Activated T-helper 2 cell treated with anti-CD3 and anti-CD28 coated beads, Interferon-gamma antibody, Interleukin-2, Interleukin-4, amounts not matched to agents 10 μg/mL and 5 μg/mL and 100 μg/mL, durations not matched to agents 14 hours and 24 hours and 36 hours (primary cell): ENCODE data around the gene BRME1. TPM values are rescaled to one million over a fixed set of nuclear protein-coding genes. Genes with fewer than 3 reads are reported as not detected.

ENCODE experiments used
- DNase-seq: peaks from one replicate; pipeline ENCODE4 v3.0.0; 2021; ENCODE audit warnings: low spot score
- H3K27ac Mint-ChIP-seq: one replicate; pipeline ENCODE4 v1.8.0; 2021; ENCODE audit warnings: mixed read lengths
- H3K27me3 Mint-ChIP-seq: one replicate; pipeline ENCODE4 v1.8.0; 2021; ENCODE audit warnings: low read depth, mixed read lengths
- H3K36me3 Mint-ChIP-seq: one replicate; pipeline ENCODE4 v1.8.0; 2021; ENCODE audit warnings: low read depth, mixed read lengths
- H3K4me1 Mint-ChIP-seq: one replicate; pipeline ENCODE4 v1.8.0; 2021; ENCODE audit warnings: low read depth, mixed read lengths
- H3K4me3 Mint-ChIP-seq: one replicate; pipeline ENCODE4 v1.8.0; 2021; ENCODE audit warnings: low read depth, mild to moderate bottlenecking, moderate library complexity, mixed read lengths
- H3K9me3 Mint-ChIP-seq: one replicate; pipeline ENCODE4 v1.8.0; 2021; ENCODE audit warnings: mixed read lengths
- intact Hi-C: fragments of 100-400 bp; cut with micrococcal nuclease; formaldehyde crosslinking; loops from one replicate; pipeline ENCODE4 v1.15.1; 2023
- total RNA-seq: library from RNA; stranded (reverse); gene quantifications from 2 replicates; pipeline ENCODE4 v1.2.3, GENCODE V29; 2022

The BRME1 gene
- 14.9 and 15.3 TPM in 2 replicates for total RNA-seq

GRCh38 chr19:13905634-13906520 is at the start of gene BRME1, which contains the start of gene CC2D1A:
TSS of gene BRME1 (minus strand) at chr19:13906117. CDS start at chr19:13904892, 1,225 bp downstream.
TSS of gene CC2D1A (plus strand) at chr19:13906201. CDS start at chr19:13906442, 241 bp downstream.
- DNase-seq, result peak; percentile 93
- intact Hi-C loops, result no loop called here
- H3K27me3 Mint-ChIP-seq, result no peaks in the 10 kb centered on the region
- peaks cover 13% of the 10 kb centered on the region for H3K36me3 Mint-ChIP-seq
- H3K9me3 Mint-ChIP-seq, result no peaks in the 10 kb centered on the region
- peak within 1 kb of the TSS; percentile 82 for H3K4me3 Mint-ChIP-seq
- H3K4me1 Mint-ChIP-seq, result peaks cover 16% of the 10 kb centered on the region
- peak within 1 kb of the TSS; percentile 86 for H3K27ac Mint-ChIP-seq

- Mint-ChIP-seq H3K4me3 (peak overlapping the region; percentile 97), H3K27ac (peak overlapping the region; percentile 49)
- intact Hi-C loops, result loop anchor here (5.0 kb wide), 1 partner anchor 78 kb away; the partner anchor contains the start of gene IL27RA
Observed at GRCh38 chr19:13954185-13954584, 48.3 kb upstream of the BRME1 start.

GRCh38 chr19:13952931-13953531 is 47.1 kb upstream of the BRME1 start:
- Mint-ChIP-seq H3K27ac (peak overlapping the region; percentile 70), H3K36me3 (peaks cover 23% of the 10 kb centered on the region), H3K4me1 (peaks cover 15% of the 10 kb centered on the region), H3K27me3 (peaks cover 2% of the 10 kb centered on the region), H3K4me3 (peak overlapping the region; percentile 97), H3K9me3 (no peaks in the 10 kb centered on the region)
- no peak for DNase-seq
- intact Hi-C loops, result loop anchor here (1.0 to 5.0 kb wide), 3 partner anchors 52 to 79 kb away; partner anchors contain the start of gene IL27RA

More at GRCh38 chr19:13954185-13954584, 48.3 kb upstream of the BRME1 start:
- no peaks in the 10 kb centered on the region for H3K9me3 Mint-ChIP-seq
- H3K27me3 Mint-ChIP-seq, result peaks cover 2% of the 10 kb centered on the region
- H3K36me3 Mint-ChIP-seq, result peaks cover 28% of the 10 kb centered on the region
- H3K4me1 Mint-ChIP-seq, result peaks cover 15% of the 10 kb centered on the region
- DNase-seq, result no peak

- intact Hi-C loops, result loop anchor here (1.0 to 5.0 kb wide), 3 partner anchors 53 to 80 kb away; partner anchors contain the start of gene IL27RA
- peak; percentile 99 for DNase-seq
- Mint-ChIP-seq H3K27ac (peak within 1 kb of the TSS; percentile 93), H3K27me3 (peaks cover 2% of the 10 kb centered on the region), H3K4me3 (peak within 1 kb of the TSS; percentile 97), H3K4me1 (peaks cover 15% of the 10 kb centered on the region), H3K9me3 (no peaks in the 10 kb centered on the region), H3K36me3 (peaks cover 20% of the 10 kb centered on the region)
Observed at GRCh38 chr19:13952154-13952930, 46.4 kb upstream of the BRME1 start, which contains the start of gene DCAF15. TSS of gene DCAF15 (plus strand) at chr19:13952509. CDS start at chr19:13952513, 4 bp downstream.

- Mint-ChIP-seq H3K4me3 (peak overlapping the region; percentile 97), H3K27me3 (peaks cover 2% of the 10 kb centered on the region), H3K9me3 (no peaks in the 10 kb centered on the region), H3K4me1 (peaks cover 15% of the 10 kb centered on the region), H3K27ac (peak overlapping the region; percentile 93), H3K36me3 (peaks cover 15% of the 10 kb centered on the region)
- no peak for DNase-seq
- intact Hi-C loops, result loop anchor here (1.0 to 5.0 kb wide), 4 partner anchors 54 to 221 kb away; partner anchors contain the start of gene IL27RA
Observed at GRCh38 chr19:13951799-13952153, 45.9 kb upstream of the BRME1 start.

GRCh38 chr19:13951043-13951442 is 45.1 kb upstream of the BRME1 start:
- no peak overlapping the region for H3K4me3 Mint-ChIP-seq
- H3K27me3 Mint-ChIP-seq, result peaks cover 2% of the 10 kb centered on the region
- intact Hi-C loops, result loop anchor here (2.0 to 5.0 kb wide), 2 partner anchors 81 to 220 kb away; partner anchors contain the start of gene IL27RA
- no peak overlapping the region for H3K27ac Mint-ChIP-seq
- DNase-seq, result no peak
- H3K9me3 Mint-ChIP-seq, result no peaks in the 10 kb centered on the region
- peaks cover 10% of the 10 kb centered on the region for H3K36me3 Mint-ChIP-seq
- peaks cover 15% of the 10 kb centered on the region for H3K4me1 Mint-ChIP-seq

GRCh38 chr19:13946414-13946813 is 40.5 kb upstream of the BRME1 start:
- no peaks in the 10 kb centered on the region for H3K9me3 Mint-ChIP-seq
- H3K4me1 Mint-ChIP-seq, result no peaks in the 10 kb centered on the region
- H3K4me3 Mint-ChIP-seq, result no peak overlapping the region
- DNase-seq, result no peak
- H3K27me3 Mint-ChIP-seq, result peaks cover 2% of the 10 kb centered on the region
- H3K36me3 Mint-ChIP-seq, result no peaks in the 10 kb centered on the region
- no peak overlapping the region for H3K27ac Mint-ChIP-seq
- intact Hi-C loops, result no loop called here

GRCh38 chr19:13942023-13942684 is 36.2 kb upstream of the BRME1 start:
- intact Hi-C loops, result no loop called here
- Mint-ChIP-seq H3K9me3 (no peaks in the 10 kb centered on the region), H3K4me3 (no peak overlapping the region), H3K36me3 (no peaks in the 10 kb centered on the region), H3K4me1 (no peaks in the 10 kb centered on the region), H3K27ac (no peak overlapping the region), H3K27me3 (peaks cover 2% of the 10 kb centered on the region)
- DNase-seq, result no peak

- no peaks in the 10 kb centered on the region for H3K4me1 Mint-ChIP-seq
- H3K9me3 Mint-ChIP-seq, result no peaks in the 10 kb centered on the region
- no peak for DNase-seq
- intact Hi-C loops, result no loop called here
- H3K27me3 Mint-ChIP-seq, result peaks cover 2% of the 10 kb centered on the region
- no peaks in the 10 kb centered on the region for H3K36me3 Mint-ChIP-seq
- H3K4me3 Mint-ChIP-seq, result no peak within 1 kb of the TSS
- no peak within 1 kb of the TSS for H3K27ac Mint-ChIP-seq
Observed at GRCh38 chr19:13938301-13939064, 32.6 kb upstream of the BRME1 start, which contains the start of gene PODNL1. TSS of gene PODNL1 (minus strand) at chr19:13938417. CDS start at chr19:13938181, 236 bp downstream.

GRCh38 chr19:13937479-13938300 is 31.8 kb upstream of the BRME1 start:
- Mint-ChIP-seq H3K9me3 (no peaks in the 10 kb centered on the region), H3K4me3 (no peak overlapping the region), H3K36me3 (no peaks in the 10 kb centered on the region), H3K27me3 (peaks cover 2% of the 10 kb centered on the region), H3K27ac (no peak overlapping the region), H3K4me1 (no peaks in the 10 kb centered on the region)
- DNase-seq, result no peak
- intact Hi-C loops, result no loop called here
